Kidney (tissue), 14 donors: Measurements from ENCODE around the gene FAM210A. TPM values are rescaled to one million over a fixed set of nuclear protein-coding genes. Genes with fewer than 3 reads are reported as not detected.
A peak's percentile ranks its signal among the peaks of the same experiment; 100 is the strongest.

Experiments used
- DNase-seq, 5 donors: peaks; one replicate each; pipeline ENCODE4 v3.0.0-alpha.2; 2013 to 2020
- FAIRE-seq: peaks from 2 replicates; lab custom pipeline; 2012; peaks lifted over from hg19 to GRCh38; lab: Jason Lieb, UNC
- H3K27ac ChIP-seq, 2 donors: one replicate each; pipeline ENCODE4 v1.7.0; 2013; ENCODE audit warnings: low read depth in 2 of 2, low read length in 2 of 2, inconsistent platforms in 1 of 2
- H3K27me3 ChIP-seq: one replicate; pipeline ENCODE4 v1.7.1; 2013; ENCODE audit warnings: low read length, inconsistent platforms; ENCODE audit not compliant: control insufficient read depth, insufficient read depth
- H3K36me3 ChIP-seq, 3 donors: one replicate each; pipeline versions ENCODE4 v1.7.0 to v1.7.1; 2013; ENCODE audit warnings: low read length in 3 of 3, control low read depth in 1 of 3, inconsistent platforms in 1 of 3; ENCODE audit not compliant: insufficient read depth in 3 of 3, control insufficient read depth in 2 of 3
- H3K4me1 ChIP-seq, 3 donors: one replicate each; pipeline versions ENCODE4 v1.7.0 to v1.7.1; 2013; ENCODE audit warnings: low read length in 3 of 3, inconsistent platforms in 1 of 3, low read depth in 1 of 3; ENCODE audit not compliant: control insufficient read depth in 2 of 3, insufficient read depth in 2 of 3
- H3K4me3 ChIP-seq, 3 donors: one replicate each; pipeline versions ENCODE4 v1.7.0 to v1.8.1; 2013; ENCODE audit warnings: low read length in 3 of 3, control low read depth in 1 of 3, inconsistent platforms in 1 of 3
- H3K9ac ChIP-seq, 3 donors: one replicate each; pipeline versions ENCODE4 v1.7.0 to v1.7.1; 2013; ENCODE audit warnings: low read length in 3 of 3, control low read depth in 1 of 3, inconsistent platforms in 1 of 3
- H3K9me3 ChIP-seq, 3 donors: one replicate each; pipeline versions ENCODE4 v1.7.0 to v1.7.1; 2013; ENCODE audit warnings: low read length in 3 of 3, control low read depth in 1 of 3, inconsistent platforms in 1 of 3; ENCODE audit not compliant: control insufficient read depth in 2 of 3, insufficient read depth in 1 of 3
- intact Hi-C: fragments of 100-400 bp; cut with DNase I; formaldehyde crosslinking; loops from one replicate; pipeline ENCODE4 v1.11.1; 2022
- polyA plus RNA-seq: library from polyadenylated mRNA; stranded (reverse); fragments of 350-450 nt; fragmentation: Illumina TruSeq; extraction: RNeasy Lipid Tissue Mini Kit (QIAGEN cat#74804); gene quantifications from one replicate; pipeline ENCODE4 v1.2.3, GENCODE V29; 2014; ENCODE audit warnings: low read depth, low replicate concordance; ENCODE audit not compliant: insufficient read depth
- total RNA-seq: library from RNA; stranded (reverse); fragmentation: NEBNext Ultra II Directional; extraction: Animal tissue kit (Norgen Biotek cat#: 25700); gene quantifications from one replicate; pipeline ENCODE4 v1.2.1, GENCODE V29; 2021
- TF ChIP-seq, protein P1 (sequence below): IDR thresholded peaks from 3 replicates; pipeline ENCODE4 v1.5.1; 2012; ENCODE audit warnings: mild to moderate bottlenecking, moderate library complexity, borderline replicate concordance; ENCODE audit not compliant: insufficient read depth; ENCODE audit errors: extremely low read depth
- donor health status: control.
- donor health status: control.
- donor health status: control.
- donor health status: control.
- donor health status: control.
- donor health status: DM: yes; HTN: yes; CAD: no.
- donor health status: Normal renal cell carcinoma (clear cell type).

The FAM210A gene
- total and polyA plus RNA-seq, 2 donors from 2014 or later, result 13.7 to 18.0 TPM

DNA sequence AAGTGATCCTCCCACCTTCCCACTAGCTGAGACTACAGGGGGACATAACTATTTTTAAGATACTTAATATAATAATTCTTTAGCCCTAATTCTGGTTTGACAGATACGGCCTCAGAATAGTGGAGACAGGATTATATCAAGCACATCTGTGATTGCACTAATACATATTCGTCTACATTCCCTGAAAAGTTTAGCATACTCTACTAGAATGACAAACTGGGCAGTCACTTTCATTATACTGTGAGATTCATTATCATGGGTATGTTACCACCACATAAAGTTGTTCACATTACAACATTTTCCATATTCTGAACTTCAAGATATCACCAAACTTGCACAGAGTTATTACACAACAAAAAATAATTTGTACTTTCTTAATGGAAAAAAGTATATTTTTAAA is 11.0 kb downstream of the FAM210A start:
- no peak for DNase-seq
- H3K27me3 ChIP-seq, result no peaks in the 10 kb centered on the region
- peak; percentile 8 for FAIRE-seq
- no peak overlapping the region for H3K9ac ChIP-seq
- H3K4me3 ChIP-seq, result no peak overlapping the region
- H3K4me1 ChIP-seq, result no peaks in the 10 kb centered on the region
- H3K36me3 ChIP-seq, result no peaks in the 10 kb centered on the region
- intact Hi-C loops, result no loop called here
- H3K9me3 ChIP-seq, result peaks cover 0 to 3% (median 0%) of the 10 kb centered on the region in 3 donors
- TF ChIP-seq, protein P1, sequence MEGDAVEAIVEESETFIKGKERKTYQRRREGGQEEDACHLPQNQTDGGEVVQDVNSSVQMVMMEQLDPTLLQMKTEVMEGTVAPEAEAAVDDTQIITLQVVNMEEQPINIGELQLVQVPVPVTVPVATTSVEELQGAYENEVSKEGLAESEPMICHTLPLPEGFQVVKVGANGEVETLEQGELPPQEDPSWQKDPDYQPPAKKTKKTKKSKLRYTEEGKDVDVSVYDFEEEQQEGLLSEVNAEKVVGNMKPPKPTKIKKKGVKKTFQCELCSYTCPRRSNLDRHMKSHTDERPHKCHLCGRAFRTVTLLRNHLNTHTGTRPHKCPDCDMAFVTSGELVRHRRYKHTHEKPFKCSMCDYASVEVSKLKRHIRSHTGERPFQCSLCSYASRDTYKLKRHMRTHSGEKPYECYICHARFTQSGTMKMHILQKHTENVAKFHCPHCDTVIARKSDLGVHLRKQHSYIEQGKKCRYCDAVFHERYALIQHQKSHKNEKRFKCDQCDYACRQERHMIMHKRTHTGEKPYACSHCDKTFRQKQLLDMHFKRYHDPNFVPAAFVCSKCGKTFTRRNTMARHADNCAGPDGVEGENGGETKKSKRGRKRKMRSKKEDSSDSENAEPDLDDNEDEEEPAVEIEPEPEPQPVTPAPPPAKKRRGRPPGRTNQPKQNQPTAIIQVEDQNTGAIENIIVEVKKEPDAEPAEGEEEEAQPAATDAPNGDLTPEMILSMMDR, result no peak
- no peak overlapping the region for H3K27ac ChIP-seq

DNA sequence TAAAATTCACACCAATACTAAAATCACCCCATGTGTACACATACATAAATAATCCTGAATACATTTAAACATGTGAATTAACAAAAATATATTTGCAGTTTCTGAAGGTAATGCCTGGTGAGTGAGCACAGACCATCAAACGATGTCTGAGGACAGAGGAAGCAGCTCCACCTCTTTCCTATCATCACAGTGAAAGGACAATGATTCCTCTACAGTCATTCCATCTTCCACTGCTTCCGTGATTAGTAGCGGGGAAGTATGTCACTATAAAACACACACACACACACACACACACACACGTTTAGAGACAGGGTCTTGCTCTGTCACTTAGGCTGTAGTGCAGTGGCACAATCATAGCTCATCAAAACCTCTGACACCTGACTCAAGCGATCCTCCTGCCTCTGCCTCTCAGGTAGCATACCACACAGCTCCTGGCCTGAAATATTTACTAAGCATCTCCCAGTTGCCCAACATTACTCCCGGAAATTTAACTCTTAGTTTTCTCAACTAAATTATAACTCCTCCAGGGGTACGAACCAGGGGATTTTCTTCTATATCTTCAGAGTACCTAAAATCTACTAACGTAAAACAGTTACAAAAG is 12.8 kb downstream of the FAM210A start:
- FAIRE-seq (no peak), DNase-seq (no peak)
- intact Hi-C loops, result no loop called here
- no peaks in the 10 kb centered on the region for H3K27me3 ChIP-seq
- H3K4me3 ChIP-seq, result no peak overlapping the region
- TF ChIP-seq, protein P1, result no peak
- H3K4me1 ChIP-seq, result no peaks in the 10 kb centered on the region
- H3K9ac ChIP-seq, result no peak overlapping the region
- no peaks in the 10 kb centered on the region for H3K36me3 ChIP-seq
- H3K9me3 ChIP-seq, result peaks cover 0 to 3% (median 0%) of the 10 kb centered on the region in 3 donors
- H3K27ac ChIP-seq, result no peak overlapping the region

DNA sequence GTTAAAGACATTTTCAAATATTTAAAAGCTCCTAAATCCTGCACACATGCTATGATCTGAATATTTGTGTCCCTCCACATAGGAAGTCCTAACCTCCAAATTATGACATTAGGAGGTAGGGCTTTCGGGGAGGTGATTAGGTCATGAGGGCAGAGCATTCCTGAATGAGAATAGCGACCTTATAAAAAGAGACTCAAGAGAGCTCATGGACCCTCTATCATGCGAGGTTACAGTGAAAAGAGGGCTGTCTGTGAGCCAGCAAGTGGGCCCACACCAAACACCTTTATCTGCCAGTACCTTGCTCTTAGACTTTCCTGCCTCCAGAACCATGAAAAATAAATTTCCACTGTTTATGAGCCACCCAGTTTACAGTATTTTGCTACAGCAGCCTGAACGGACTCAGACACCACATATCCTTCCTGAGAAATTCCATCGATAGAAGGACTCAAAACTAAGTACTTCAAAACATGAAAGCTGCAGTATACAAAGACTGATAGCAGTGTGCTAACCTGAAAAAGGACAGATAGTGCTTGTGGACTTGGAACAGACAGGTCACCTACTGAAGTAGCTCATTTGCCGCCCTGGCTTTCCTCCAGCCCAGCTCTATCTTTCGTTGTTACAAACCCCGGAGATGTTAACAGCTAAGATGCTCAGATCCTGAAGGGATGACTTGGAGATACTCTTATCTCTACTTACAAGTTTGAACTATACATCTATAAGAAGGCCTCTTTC is 13.8 kb downstream of the FAM210A start:
- intact Hi-C loops, result no loop called here
- Histone ChIP-seq H3K4me3 (no peak overlapping the region), H3K4me1 (no peaks in the 10 kb centered on the region), H3K36me3 (no peaks in the 10 kb centered on the region), H3K27me3 (no peaks in the 10 kb centered on the region), H3K9me3 (no peaks in the 10 kb centered on the region), H3K27ac (no peak overlapping the region), H3K9ac (no peak overlapping the region)
- DNase-seq, result no peak
- no peak for FAIRE-seq
- TF ChIP-seq, protein P1, result no peak
